ENCODE data around the gene VPS45.

The VPS45 gene

DNA sequence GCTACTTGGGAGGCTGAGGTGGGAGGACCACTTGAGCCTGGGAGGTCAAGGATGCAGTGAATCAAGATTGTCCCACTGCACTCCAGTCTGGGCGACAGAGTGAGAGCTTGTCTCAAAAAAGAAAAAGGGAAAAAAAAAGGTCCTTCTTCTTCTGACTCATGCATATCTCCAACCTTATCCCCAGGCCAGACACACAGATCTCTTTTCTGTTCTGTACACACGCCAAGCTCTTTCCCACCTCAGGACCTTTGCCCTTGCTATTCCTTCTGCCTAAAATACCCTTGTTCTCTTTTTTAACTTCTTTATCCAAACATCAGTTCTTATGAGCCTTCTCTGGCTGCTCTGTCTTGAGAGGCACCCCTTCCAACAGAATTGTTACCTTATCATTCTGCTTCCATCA is 104.2 kb downstream of the VPS45 start:
- TF ChIP-seq TOX (CRISPR knock-in tag; IDR thresholded peaks at IDR 0.05; ENCODE audit: borderline replicate concordance) (no peak), ZFP3 (CRISPR knock-in tag; IDR thresholded peaks at IDR 0.05) (no peak), CSRNP3 (CRISPR knock-in tag; IDR thresholded peaks at IDR 0.05) (no peak), CREB5 (CRISPR knock-in tag; IDR thresholded peaks at IDR 0.05; ENCODE audit: low read depth) (no peak), ZNF8 (CRISPR knock-in tag; IDR thresholded peaks at IDR 0.05) (no peak), ZNF70 (CRISPR knock-in tag; IDR thresholded peaks at IDR 0.05) (no peak), OSR1 (CRISPR knock-in tag; IDR thresholded peaks at IDR 0.05) (no peak), ZNF565 (CRISPR knock-in tag; conservative IDR thresholded peaks at IDR 0.05; ENCODE audit: low read depth) (no peak), ISL1 (CRISPR knock-in tag; IDR thresholded peaks at IDR 0.05) (no peak), ZC3H10 (CRISPR knock-in tag; IDR thresholded peaks at IDR 0.05) (no peak), ARNTL (CRISPR knock-in tag; IDR thresholded peaks at IDR 0.05; ENCODE audit: borderline replicate concordance, low read depth) (no peak), ESRRG (CRISPR knock-in tag; IDR thresholded peaks at IDR 0.05) (no peak), ZFP30 (CRISPR knock-in tag; IDR thresholded peaks at IDR 0.05) (no peak), CSDC2 (CRISPR knock-in tag; IDR thresholded peaks at IDR 0.05) (no peak), GLIS3 (CRISPR knock-in tag; IDR thresholded peaks at IDR 0.05) (no peak), BACH2 (CRISPR knock-in tag; IDR thresholded peaks at IDR 0.05; ENCODE audit: borderline replicate concordance) (no peak)
- TF ChIP-seq, protein P1, sequence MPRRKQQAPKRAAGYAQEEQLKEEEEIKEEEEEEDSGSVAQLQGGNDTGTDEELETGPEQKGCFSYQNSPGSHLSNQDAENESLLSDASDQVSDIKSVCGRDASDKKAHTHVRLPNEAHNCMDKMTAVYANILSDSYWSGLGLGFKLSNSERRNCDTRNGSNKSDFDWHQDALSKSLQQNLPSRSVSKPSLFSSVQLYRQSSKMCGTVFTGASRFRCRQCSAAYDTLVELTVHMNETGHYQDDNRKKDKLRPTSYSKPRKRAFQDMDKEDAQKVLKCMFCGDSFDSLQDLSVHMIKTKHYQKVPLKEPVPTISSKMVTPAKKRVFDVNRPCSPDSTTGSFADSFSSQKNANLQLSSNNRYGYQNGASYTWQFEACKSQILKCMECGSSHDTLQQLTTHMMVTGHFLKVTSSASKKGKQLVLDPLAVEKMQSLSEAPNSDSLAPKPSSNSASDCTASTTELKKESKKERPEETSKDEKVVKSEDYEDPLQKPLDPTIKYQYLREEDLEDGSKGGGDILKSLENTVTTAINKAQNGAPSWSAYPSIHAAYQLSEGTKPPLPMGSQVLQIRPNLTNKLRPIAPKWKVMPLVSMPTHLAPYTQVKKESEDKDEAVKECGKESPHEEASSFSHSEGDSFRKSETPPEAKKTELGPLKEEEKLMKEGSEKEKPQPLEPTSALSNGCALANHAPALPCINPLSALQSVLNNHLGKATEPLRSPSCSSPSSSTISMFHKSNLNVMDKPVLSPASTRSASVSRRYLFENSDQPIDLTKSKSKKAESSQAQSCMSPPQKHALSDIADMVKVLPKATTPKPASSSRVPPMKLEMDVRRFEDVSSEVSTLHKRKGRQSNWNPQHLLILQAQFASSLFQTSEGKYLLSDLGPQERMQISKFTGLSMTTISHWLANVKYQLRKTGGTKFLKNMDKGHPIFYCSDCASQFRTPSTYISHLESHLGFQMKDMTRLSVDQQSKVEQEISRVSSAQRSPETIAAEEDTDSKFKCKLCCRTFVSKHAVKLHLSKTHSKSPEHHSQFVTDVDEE (CRISPR knock-in tag; IDR thresholded peaks at IDR 0.05), result no peak

DNA sequence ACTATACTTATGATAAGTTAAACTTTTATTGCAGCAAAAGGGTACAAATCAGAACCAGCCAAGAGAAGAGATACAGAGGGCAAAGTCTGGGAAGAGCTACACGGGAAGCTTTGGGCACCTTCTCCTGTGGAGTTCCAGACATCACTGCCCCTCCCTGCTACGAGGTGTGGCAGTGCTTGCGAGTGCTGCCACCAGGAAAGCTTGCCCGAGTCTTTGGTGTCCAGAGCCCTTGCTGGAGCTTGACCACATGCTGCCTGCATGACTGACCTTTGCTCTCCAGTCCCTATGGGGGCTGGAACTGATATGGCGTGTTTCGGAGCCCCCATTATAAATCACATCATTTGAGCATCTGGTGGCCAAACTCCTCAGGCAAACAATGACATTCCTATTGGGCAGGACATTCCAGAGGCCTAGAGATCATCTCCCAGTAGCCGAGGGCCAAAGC is 105.6 kb downstream of the VPS45 start:
- TF ChIP-seq TCF4 (CRISPR knock-in tag; IDR thresholded peaks at IDR 0.05; ENCODE audit: borderline replicate concordance) (no peak), ARNTL (CRISPR knock-in tag; IDR thresholded peaks at IDR 0.05; ENCODE audit: borderline replicate concordance, low read depth) (no peak), GLIS3 (CRISPR knock-in tag; IDR thresholded peaks at IDR 0.05) (no peak), SNAI2 (CRISPR knock-in tag; IDR thresholded peaks at IDR 0.05) (no peak), ZNF8 (CRISPR knock-in tag; IDR thresholded peaks at IDR 0.05) (no peak), ZNF70 (CRISPR knock-in tag; IDR thresholded peaks at IDR 0.05) (no peak), CREB5 (CRISPR knock-in tag; IDR thresholded peaks at IDR 0.05; ENCODE audit: low read depth) (no peak), ZFP3 (CRISPR knock-in tag; IDR thresholded peaks at IDR 0.05) (no peak), ZC3H10 (CRISPR knock-in tag; IDR thresholded peaks at IDR 0.05) (no peak), TOX (CRISPR knock-in tag; IDR thresholded peaks at IDR 0.05; ENCODE audit: borderline replicate concordance) (no peak)
- TF ChIP-seq, protein P1 (CRISPR knock-in tag; IDR thresholded peaks at IDR 0.05), result no peak
- TF ChIP-seq, protein P2, sequence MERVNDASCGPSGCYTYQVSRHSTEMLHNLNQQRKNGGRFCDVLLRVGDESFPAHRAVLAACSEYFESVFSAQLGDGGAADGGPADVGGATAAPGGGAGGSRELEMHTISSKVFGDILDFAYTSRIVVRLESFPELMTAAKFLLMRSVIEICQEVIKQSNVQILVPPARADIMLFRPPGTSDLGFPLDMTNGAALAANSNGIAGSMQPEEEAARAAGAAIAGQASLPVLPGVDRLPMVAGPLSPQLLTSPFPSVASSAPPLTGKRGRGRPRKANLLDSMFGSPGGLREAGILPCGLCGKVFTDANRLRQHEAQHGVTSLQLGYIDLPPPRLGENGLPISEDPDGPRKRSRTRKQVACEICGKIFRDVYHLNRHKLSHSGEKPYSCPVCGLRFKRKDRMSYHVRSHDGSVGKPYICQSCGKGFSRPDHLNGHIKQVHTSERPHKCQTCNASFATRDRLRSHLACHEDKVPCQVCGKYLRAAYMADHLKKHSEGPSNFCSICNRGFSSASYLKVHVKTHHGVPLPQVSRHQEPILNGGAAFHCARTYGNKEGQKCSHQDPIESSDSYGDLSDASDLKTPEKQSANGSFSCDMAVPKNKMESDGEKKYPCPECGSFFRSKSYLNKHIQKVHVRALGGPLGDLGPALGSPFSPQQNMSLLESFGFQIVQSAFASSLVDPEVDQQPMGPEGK (CRISPR knock-in tag; IDR thresholded peaks at IDR 0.05; ENCODE audit: borderline replicate concordance), result no peak
- ATAC-seq, result no peak

More for the DNA sequence above, 104.2 kb downstream of the VPS45 start:
- ATAC-seq, result no peak

Data from SK-N-SH treated with all-trans-retinoic acid at 6 μM for 48 hours (cell line).